Inferior parietal cortex (tissue), 1 donor: Measurements from ENCODE around the gene RBM28.
A peak's percentile ranks its signal among the peaks of the same experiment; 100 is the strongest.
"Not testable (repeated sequence)": the region's sequence is repeated elsewhere in the genome, so short reads cannot be mapped to it uniquely, and the experiment has no call there.

ENCODE experiments used
- DNase-seq: peaks from one replicate; pipeline ENCODE4 v3.0.0-alpha.2; 2016; ENCODE audit errors: extremely low spot score

The RBM28 gene

DNA sequence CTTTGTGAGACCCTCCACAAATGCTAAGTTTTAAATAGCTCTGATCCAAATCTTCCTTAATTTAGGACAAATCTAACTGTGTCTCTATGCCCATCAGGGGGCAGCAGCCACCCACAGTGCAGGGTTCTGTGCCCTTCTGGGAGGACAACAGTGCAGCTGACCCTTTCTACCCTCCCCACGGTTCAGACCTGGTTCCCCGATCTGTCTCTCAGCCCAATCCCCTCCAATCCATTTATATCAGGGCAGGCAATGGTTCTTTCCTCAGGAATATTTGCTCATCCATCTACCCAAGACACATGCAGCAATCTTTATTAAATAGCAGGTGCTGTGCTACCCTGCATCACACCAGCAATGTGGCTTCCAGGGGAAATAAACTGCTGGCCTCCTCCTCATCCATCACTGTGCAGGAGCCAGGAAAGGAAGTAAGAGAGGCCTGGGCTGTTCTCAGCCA is 4.0 kb upstream of the RBM28 start:
- peak; percentile 77 for DNase-seq

DNA sequence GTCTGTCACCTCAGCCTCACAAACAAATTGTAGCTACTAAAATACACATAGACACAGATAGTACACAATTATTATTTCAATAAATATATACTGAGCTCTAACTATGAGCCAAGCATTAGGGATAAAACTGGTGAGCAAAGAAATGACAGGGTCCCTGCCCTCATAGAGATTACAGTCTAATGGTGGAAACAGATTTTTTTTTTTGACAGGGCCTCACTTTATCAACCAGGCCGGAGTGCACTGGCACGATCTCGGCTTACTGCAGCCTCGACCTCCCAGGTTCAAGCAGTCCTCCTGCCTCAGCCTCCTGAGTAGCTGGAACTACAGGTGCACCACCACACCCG is 695 bp upstream of the RBM28 start:
- no peak for DNase-seq

GRCh38 chr7:128341733-128342132 is 2.0 kb downstream of the RBM28 start:
- DNase-seq = no peak

DNA sequence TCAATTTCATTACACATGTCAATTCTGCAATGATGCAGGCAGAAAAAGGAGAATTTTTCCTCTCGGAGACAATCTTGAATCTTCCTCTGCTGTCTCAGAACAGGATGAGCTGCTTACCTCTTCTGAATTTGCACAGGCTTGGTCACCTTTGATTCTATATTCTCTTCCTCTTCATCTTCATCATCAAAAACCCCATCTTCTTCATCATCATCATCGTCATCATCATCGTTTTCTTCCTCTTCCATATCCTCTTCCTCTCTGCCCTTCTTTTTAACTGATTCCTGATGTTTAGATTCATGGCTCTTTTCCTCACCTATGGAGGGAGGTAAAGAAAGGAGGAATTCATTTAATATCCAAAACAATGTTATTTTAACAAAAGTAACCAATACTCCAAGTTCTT is 8.0 kb downstream of the RBM28 start:
- DNase-seq = no peak

DNA sequence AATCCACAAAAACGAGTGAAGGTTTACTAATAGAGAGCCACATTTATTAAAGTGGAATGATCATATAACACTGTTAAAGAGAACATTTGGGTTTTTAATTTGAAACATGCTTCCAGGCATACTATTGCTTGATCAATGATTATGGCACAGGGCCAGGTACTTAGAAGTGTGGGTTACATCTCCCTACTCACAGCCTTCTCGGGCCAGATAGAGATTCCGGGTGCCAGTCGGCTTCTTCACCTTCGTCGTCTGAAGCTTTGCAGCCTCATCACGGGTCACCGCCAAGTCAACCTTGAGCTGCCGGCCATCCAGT is 19.4 kb downstream of the RBM28 start:
- DNase-seq = no peak

GRCh38 chr7:128323459-128324367 is 20.0 kb downstream of the RBM28 start:
- DNase-seq = no peak

DNA sequence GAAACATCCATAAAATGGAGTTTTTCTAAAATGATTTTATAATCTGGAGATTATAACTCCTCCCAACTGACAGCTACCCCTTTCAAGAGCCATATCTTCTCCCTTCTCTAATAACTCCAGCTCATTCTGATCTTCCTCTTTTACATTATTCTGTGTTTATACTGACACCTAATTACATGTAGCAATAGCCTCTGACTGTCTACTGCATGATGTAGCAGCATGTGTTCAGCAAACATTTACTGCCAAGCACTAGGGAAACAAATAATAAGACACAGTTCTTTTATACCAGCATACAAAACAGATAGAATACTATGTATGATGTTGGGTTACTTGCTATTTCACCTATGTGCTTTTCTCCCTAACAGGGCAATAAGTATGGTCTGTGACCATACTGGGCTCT is 20.7 kb downstream of the RBM28 start:
- no peak for DNase-seq

GRCh38 chr7:128322040-128322643 is 21.6 kb downstream of the RBM28 start:
- peak; percentile 58 for DNase-seq

DNA sequence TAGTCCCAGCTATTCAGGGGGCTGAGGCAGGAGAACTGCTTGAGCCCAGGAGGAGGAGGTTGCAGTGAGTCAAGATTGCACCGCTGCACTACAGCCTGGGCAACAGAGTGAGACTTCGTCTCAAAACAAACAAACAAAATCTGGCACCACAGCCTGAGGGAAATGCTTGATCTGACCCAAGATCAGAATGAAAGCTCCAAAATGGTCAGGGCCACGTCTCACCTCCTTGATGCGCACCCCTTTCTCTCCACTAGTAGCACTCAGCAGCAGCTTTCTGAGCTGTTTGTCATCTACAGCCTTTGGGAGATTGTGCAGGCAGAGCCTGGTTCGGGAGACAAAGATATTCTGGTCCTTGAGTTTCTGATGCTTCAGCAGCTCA is 22.7 kb downstream of the RBM28 start:
- DNase-seq = no peak

GRCh38 chr7:128318691-128319090 is 25.0 kb downstream of the RBM28 start:
- DNase-seq = no peak

- no peak for DNase-seq
Observed at GRCh38 chr7:128311013-128311412, 32.7 kb downstream of the RBM28 start.

GRCh38 chr7:128310499-128310898 is 33.2 kb downstream of the RBM28 start:
- no peak for DNase-seq

DNA sequence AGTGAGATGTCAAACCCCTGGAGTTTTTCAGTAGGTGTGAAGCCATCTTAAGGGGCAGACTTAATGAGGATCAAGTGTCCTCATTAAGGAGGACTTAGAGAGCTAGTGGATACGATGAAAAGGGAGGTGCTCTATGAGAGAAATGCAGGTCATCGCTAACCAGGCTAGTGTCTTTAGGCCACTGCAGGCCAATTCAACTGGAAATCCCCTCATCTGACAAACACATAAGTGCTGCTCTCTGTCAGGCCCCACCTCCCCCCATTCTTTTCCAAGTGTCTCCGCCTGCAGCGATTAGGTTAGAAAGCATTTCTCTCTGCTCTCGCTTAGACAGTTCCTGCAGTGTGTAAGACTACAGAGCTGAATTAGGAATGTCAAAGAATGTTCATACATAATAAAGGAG is 33.7 kb downstream of the RBM28 start:
- no peak for DNase-seq

DNA sequence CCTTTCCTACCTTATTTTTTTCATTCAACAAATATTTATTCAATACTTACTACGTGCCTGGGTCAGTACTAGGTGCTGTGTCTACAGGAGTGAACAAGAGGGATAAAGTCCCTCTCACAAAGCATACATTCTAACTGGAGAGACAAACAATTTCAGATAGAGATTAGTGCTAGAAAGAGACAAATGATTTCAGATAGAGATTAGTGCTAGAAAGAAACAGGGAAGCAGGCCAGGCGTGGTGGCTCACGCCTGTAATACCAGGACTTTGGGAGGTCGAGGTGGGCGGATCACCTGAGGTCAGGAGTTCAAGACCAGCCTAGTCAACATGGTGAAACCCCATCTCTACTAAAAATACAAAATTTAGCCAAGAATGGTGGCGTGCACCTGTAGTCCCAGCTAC is 34.6 kb downstream of the RBM28 start:
- no peak for DNase-seq

DNA sequence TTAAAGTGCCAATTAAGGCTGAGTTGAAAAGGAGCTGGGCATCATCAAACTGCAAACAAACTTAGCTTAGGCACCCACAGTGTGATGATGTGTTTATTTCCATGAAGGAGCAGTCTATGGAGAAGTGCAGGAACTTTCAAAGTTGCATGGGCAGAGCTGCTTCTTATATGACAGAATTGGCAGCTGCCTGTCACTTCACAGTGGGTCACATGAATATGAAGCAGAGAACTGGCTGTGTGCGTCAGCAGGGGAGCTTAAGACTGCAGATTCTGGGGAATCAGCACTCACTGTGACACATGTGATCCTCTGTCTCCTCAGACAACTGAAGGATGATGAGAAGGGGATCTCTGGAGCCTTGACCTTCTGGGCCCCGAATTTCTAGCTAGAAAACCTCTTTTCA is 36.6 kb downstream of the RBM28 start:
- no peak for DNase-seq

GRCh38 chr7:128304212-128304611 is 39.5 kb downstream of the RBM28 start:
- DNase-seq = no peak

DNA sequence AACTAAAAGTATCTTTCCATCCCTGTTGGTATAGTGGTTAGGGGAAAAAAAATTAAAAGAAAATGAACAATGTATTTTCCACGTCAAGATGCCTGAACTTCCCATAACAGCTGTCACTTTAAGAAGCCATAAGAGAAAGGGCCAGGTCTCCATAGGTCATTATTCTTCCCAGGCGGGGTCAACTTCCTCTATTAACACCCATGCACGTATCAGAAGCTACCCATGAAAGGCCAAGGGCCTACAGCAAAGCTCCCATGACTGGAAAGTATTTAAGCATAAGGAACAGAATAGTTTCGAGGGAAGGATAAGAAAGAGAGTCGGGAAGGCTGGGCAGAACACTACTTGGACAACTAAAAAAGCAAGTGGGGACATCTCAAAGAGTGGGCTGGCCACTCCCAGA is 40.1 kb downstream of the RBM28 start:
- DNase-seq = no peak

GRCh38 chr7:128303133-128303532 is 40.6 kb downstream of the RBM28 start:
- DNase-seq = no peak

- DNase-seq = no peak
Observed at GRCh38 chr7:128302139-128302538, 41.6 kb downstream of the RBM28 start.

GRCh38 chr7:128299109-128299607 is 44.5 kb downstream of the RBM28 start:
- no peak for DNase-seq

DNA sequence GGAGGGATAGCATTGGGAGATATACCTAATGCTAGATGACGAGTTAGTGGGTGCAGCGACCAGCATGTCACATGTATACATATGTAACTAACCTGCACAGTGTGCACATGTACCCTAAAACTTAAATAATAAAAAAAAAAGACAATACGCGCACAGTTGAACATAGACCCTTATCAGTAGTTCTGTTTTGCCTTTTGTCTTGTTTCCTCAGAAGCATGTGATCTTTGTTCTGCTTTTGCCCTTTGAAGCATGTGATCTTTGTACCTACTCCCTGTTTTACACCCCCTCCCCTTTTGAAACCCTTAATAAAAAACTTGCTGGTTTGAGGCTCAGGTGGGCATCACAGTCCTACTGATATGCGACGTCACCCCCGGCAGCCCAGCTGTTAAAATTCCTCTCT is 45.7 kb downstream of the RBM28 start:
- DNase-seq = not testable (repeated sequence)

DNA sequence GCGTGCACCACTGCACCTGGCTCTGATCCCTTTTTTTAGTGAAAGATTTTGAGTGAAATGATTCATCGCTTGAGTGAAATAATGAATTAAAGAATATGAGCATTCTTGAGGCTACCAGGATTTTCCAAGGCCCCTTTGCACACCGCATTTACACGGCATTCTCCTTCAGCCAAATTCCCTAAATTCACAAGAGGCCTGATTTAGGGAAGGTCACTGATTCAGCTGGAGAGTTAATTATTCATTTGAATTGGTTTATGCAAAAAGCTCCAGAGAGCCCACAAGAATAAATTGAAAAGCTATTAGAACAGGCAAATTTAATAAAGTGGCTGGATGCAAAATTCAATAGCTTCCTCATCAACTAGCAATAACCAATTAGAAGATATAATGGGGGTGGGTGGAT is 56.2 kb downstream of the RBM28 start:
- no peak for DNase-seq

- DNase-seq = no peak
Observed at GRCh38 chr7:128284102-128284501, 59.6 kb downstream of the RBM28 start.
